Brain microvascular endothelial cell (primary cell): Measurements from ENCODE around the gene GRID2.
A peak's percentile ranks its signal among the peaks of the same experiment; 100 is the strongest.

Source experiments
- DNase-seq: peaks from one replicate; pipeline ENCODE4 v3.0.0-alpha.2; 2020
- H3K27ac ChIP-seq: fragments of 250-450 bp; sonication (Bioruptor Pico); 2 replicates; pipeline ENCODE4 v1.5.1; 2020; ENCODE audit warnings: mild to moderate bottlenecking, moderate library complexity
- H3K27me3 ChIP-seq: fragments of 250-450 bp; sonication (Bioruptor Pico); replicated peaks from 2 replicates; pipeline ENCODE4 v1.5.1; 2020; ENCODE audit warnings: mild to moderate bottlenecking
- H3K36me3 ChIP-seq: fragments of 250-450 bp; sonication (Bioruptor Pico); replicated peaks from 2 replicates; pipeline ENCODE4 v1.5.1; 2020; ENCODE audit warnings: mild to moderate bottlenecking
- H3K4me3 ChIP-seq: 2 replicates; pipeline ENCODE4 v1.5.1; 2011; ENCODE audit warnings: low read depth, mild to moderate bottlenecking, control low read depth, low read length, moderate library complexity
- in situ Hi-C: cut with HindIII; loops from 2 replicates; pipeline ENCODE4 v1.10.0; 2017; ENCODE audit warnings: low sequenced_read_pairs, low pct_ligation_motif_present
- TF ChIP-seq, protein P1 (sequence below): IDR thresholded peaks from 2 replicates; pipeline ENCODE4 v1.5.1; 2011; ENCODE audit warnings: low read depth, mild to moderate bottlenecking, moderate library complexity, low read length, control low read depth, inconsistent platforms; ENCODE audit errors: missing control alignments

The GRID2 gene

GRCh38 chr4:93312299-93312698 lies 1008.5 kb downstream of the GRID2 start:
- H3K4me3 ChIP-seq: no peak overlapping the region
- no peak overlapping the region for H3K27ac ChIP-seq
- H3K27me3 ChIP-seq: no peaks in the 10 kb centered on the region
- in situ Hi-C loops: no loop called here
- DNase-seq: no peak
- TF ChIP-seq, protein P1, sequence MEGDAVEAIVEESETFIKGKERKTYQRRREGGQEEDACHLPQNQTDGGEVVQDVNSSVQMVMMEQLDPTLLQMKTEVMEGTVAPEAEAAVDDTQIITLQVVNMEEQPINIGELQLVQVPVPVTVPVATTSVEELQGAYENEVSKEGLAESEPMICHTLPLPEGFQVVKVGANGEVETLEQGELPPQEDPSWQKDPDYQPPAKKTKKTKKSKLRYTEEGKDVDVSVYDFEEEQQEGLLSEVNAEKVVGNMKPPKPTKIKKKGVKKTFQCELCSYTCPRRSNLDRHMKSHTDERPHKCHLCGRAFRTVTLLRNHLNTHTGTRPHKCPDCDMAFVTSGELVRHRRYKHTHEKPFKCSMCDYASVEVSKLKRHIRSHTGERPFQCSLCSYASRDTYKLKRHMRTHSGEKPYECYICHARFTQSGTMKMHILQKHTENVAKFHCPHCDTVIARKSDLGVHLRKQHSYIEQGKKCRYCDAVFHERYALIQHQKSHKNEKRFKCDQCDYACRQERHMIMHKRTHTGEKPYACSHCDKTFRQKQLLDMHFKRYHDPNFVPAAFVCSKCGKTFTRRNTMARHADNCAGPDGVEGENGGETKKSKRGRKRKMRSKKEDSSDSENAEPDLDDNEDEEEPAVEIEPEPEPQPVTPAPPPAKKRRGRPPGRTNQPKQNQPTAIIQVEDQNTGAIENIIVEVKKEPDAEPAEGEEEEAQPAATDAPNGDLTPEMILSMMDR: no peak
- H3K36me3 ChIP-seq: no peaks in the 10 kb centered on the region

- no peaks in the 10 kb centered on the region for H3K36me3 ChIP-seq
- H3K27ac ChIP-seq: no peak overlapping the region
- DNase-seq: no peak
- in situ Hi-C loops: no loop called here
- TF ChIP-seq, protein P1: no peak
- H3K4me3 ChIP-seq: no peak overlapping the region
- no peaks in the 10 kb centered on the region for H3K27me3 ChIP-seq
Measured at GRCh38 chr4:93313197-93313596, 1009.4 kb downstream of the GRID2 start.

DNA sequence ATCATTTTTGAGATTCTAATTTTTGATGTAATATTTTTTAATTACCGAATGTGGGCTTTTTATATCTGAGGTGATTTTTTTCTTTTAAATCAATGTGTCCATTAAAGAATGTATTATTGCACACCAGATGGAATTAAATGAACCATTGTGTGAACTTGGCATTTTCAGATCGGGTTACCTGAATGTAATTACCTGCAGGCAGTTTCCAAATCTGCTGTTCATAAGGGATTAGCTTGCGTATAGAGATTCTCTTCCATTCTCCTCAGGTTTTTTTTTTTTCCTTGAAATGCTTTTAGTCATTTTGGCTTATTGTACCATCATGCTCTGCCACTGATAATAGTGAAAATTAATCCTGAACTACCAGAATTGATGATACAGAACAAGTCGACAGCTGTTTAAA lies 1013.3 kb downstream of the GRID2 start:
- H3K27ac ChIP-seq: no peak overlapping the region
- TF ChIP-seq, protein P1: no peak
- no peak overlapping the region for H3K4me3 ChIP-seq
- DNase-seq: no peak
- no peaks in the 10 kb centered on the region for H3K36me3 ChIP-seq
- no peaks in the 10 kb centered on the region for H3K27me3 ChIP-seq
- in situ Hi-C loops: no loop called here

GRCh38 chr4:93317561-93317960 lies 1013.8 kb downstream of the GRID2 start:
- TF ChIP-seq, protein P1: no peak
- in situ Hi-C loops: no loop called here

DNA sequence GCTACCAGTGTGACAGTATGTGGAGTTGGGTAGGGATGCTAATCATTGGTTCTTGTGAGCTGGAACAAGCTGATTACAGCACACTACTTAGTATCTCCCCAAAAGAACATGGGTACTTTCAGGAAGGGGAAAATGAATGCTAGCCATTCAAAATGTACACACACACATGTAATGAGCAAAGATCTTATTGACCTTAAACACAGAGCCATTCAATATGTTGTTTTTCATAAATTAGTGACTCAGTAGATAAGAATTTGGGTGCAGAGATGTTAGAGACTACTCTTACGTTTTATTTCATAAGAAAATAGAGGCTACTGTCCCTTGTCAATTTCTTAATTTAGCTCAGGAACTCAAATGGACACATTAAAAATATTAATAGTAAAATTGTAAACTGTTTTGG lies 1015.3 kb downstream of the GRID2 start:
- no peaks in the 10 kb centered on the region for H3K27me3 ChIP-seq
- in situ Hi-C loops: no loop called here
- no peak overlapping the region for H3K27ac ChIP-seq
- no peaks in the 10 kb centered on the region for H3K36me3 ChIP-seq
- no peak overlapping the region for H3K4me3 ChIP-seq
- DNase-seq: no peak
- TF ChIP-seq, protein P1: no peak

More at GRCh38 chr4:93317561-93317960, 1013.8 kb downstream of the GRID2 start:
- H3K27me3 ChIP-seq: no peaks in the 10 kb centered on the region
- no peak overlapping the region for H3K27ac ChIP-seq
- DNase-seq: no peak
- no peak overlapping the region for H3K4me3 ChIP-seq
- no peaks in the 10 kb centered on the region for H3K36me3 ChIP-seq

DNA sequence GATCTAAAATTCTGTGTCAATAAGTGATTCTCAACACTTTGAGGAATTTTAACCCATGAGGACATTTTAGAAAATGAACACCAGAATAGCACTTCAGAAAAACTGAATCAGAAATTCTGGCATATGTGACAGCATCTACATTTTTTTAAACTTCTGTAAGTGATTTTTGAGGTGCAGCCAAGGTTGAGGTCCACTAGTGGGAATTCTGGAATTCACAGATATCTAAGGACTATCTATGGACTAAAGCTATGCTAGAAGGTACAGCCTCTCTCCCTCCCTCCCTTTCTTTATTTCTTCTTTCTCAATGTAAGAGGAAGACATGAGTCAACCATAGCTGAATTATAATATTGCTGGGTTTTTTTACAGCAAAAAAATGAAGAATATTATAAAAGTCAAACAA lies 1016.6 kb downstream of the GRID2 start:
- in situ Hi-C loops: no loop called here
- TF ChIP-seq, protein P1: no peak
- H3K27ac ChIP-seq: no peak overlapping the region
- DNase-seq: peak; percentile 18
- no peaks in the 10 kb centered on the region for H3K27me3 ChIP-seq
- no peaks in the 10 kb centered on the region for H3K36me3 ChIP-seq
- no peak overlapping the region for H3K4me3 ChIP-seq
